Ascending aorta (tissue), 2 donors: ENCODE results near the gene EHD4. TPM values are rescaled to one million over a fixed set of nuclear protein-coding genes. Genes with fewer than 3 reads are reported as not detected.
A peak's percentile ranks its signal among the peaks of the same experiment; 100 is the strongest.

ENCODE experiments used
- DNase-seq, 2 donors: peaks; one replicate each; pipeline ENCODE4 v3.0.0-alpha.2; 2019; ENCODE audit warnings: low spot score in 2 of 2
- H3K27ac ChIP-seq, 2 donors: fragments of 200-600 bp; sonication (generic); one replicate each; pipeline ENCODE4 v1.5.1; 2016 to 2017; ENCODE audit warnings: mild to moderate bottlenecking in 1 of 2
- H3K27me3 ChIP-seq: fragments of 200-600 bp; sonication (generic); one replicate; pipeline ENCODE4 v1.5.1; 2017
- H3K36me3 ChIP-seq, 2 donors: fragments of 200-600 bp; sonication (generic); one replicate each; pipeline ENCODE4 v1.5.1; 2016
- H3K4me1 ChIP-seq, 2 donors: fragments of 200-600 bp; sonication (generic); one replicate each; pipeline ENCODE4 v1.5.1; 2016 to 2017; ENCODE audit warnings: mild to moderate bottlenecking in 1 of 2
- H3K4me3 ChIP-seq, 2 donors: fragments of 200-600 bp; sonication (generic); one replicate each; pipeline ENCODE4 v1.5.1; 2016 to 2017; ENCODE audit warnings: mild to moderate bottlenecking in 1 of 2
- H3K9me3 ChIP-seq, 2 donors: fragments of 200-600 bp; sonication (generic); one replicate each; pipeline ENCODE4 v1.5.1; 2016
- intact Hi-C: fragments of 100-400 bp; cut with DNase I; formaldehyde crosslinking; loops from one replicate; pipeline ENCODE4 v1.15.1; 2023
- total RNA-seq: library from RNA; depleted of rRNA; stranded (reverse); fragments of >200 nt; gene quantifications from one replicate; pipeline ENCODE4 v1.1.0, GENCODE V29; 2016
- TF ChIP-seq, protein P1 (sequence below), 3 experiments: fragments of 200-600 bp in 2 of 3; fragments of 450-650 bp in 1 of 3; sonication (generic) in 2 of 3; IDR thresholded peaks; one replicate each; pipeline ENCODE4 v1.5.1; 2016 to 2019; ENCODE audit warnings: antibody characterized with exemption in 3 of 3, mild to moderate bottlenecking in 1 of 3, moderate library complexity in 1 of 3

The EHD4 gene
- total RNA-seq, 1 donor from 2014 or later, result 70.4 TPM

GRCh38 chr15:41905036-41905793 is 67.1 kb downstream of the EHD4 start:
- H3K36me3 ChIP-seq, result peaks cover 57 to 66% of the 10 kb centered on the region in 2 donors
- intact Hi-C loops, result no loop called here

DNA sequence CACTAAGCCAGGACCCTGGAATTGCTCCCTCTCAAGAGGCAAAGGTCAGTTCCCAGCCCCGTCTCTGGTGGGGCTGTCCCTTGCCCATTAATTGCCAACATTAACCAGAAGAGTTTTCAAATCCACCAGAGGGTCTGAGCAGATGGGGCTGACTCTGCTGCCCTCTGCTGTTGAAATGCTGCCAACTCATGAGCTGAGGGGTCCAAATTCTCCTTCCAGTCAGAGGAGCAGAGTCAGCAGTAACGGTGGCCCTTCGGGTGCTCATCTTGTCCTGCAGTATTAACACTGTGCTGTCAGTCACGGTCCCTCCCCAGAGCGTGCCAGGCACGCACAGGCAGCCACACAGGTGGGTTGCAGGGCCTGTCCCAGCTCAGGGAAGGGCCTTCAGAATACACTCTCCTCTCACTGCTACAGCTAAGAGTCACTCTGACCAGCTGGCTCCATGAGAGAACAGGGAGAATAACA is 67.8 kb downstream of the EHD4 start:
- Histone ChIP-seq H3K9me3 (no peaks in the 10 kb centered on the region), H3K4me1 (peaks cover 0 to 3% of the 10 kb centered on the region in 2 donors), H3K4me3 (no peak overlapping the region), H3K36me3 (peaks cover 59 to 66% of the 10 kb centered on the region in 2 donors), H3K27ac (peak overlapping the region in 1 of 2 donors; percentile 38), H3K27me3 (no peaks in the 10 kb centered on the region)
- TF ChIP-seq, protein P1, sequence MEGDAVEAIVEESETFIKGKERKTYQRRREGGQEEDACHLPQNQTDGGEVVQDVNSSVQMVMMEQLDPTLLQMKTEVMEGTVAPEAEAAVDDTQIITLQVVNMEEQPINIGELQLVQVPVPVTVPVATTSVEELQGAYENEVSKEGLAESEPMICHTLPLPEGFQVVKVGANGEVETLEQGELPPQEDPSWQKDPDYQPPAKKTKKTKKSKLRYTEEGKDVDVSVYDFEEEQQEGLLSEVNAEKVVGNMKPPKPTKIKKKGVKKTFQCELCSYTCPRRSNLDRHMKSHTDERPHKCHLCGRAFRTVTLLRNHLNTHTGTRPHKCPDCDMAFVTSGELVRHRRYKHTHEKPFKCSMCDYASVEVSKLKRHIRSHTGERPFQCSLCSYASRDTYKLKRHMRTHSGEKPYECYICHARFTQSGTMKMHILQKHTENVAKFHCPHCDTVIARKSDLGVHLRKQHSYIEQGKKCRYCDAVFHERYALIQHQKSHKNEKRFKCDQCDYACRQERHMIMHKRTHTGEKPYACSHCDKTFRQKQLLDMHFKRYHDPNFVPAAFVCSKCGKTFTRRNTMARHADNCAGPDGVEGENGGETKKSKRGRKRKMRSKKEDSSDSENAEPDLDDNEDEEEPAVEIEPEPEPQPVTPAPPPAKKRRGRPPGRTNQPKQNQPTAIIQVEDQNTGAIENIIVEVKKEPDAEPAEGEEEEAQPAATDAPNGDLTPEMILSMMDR (IDR thresholded peaks at IDR 0.05), result peak; percentile 58 to 76 (median 73)
- no peak for DNase-seq
- intact Hi-C loops, result loop anchor here (5.0 kb wide), 2 partner anchors 77 to 132 kb away; partner anchors contain the start of genes JMJD7 and MAPKBP1

More at GRCh38 chr15:41905036-41905793, 67.1 kb downstream of the EHD4 start:
- peaks cover 0 to 3% of the 10 kb centered on the region in 2 donors for H3K4me1 ChIP-seq
- no peaks in the 10 kb centered on the region for H3K27me3 ChIP-seq
- H3K9me3 ChIP-seq, result no peaks in the 10 kb centered on the region
- DNase-seq, result no peak
- H3K27ac ChIP-seq, result peak overlapping the region in 1 of 2 donors; percentile 38
- no peak overlapping the region for H3K4me3 ChIP-seq
- TF ChIP-seq, protein P1 (IDR thresholded peaks at IDR 0.05), result no peak

- TF ChIP-seq, protein P1 (IDR thresholded peaks at IDR 0.05), result no peak
- Histone ChIP-seq H3K27ac (no peak overlapping the region), H3K27me3 (no peaks in the 10 kb centered on the region), H3K9me3 (no peaks in the 10 kb centered on the region), H3K4me1 (peaks cover 0 to 3% of the 10 kb centered on the region in 2 donors), H3K4me3 (no peak overlapping the region), H3K36me3 (peaks cover 54 to 66% of the 10 kb centered on the region in 2 donors)
- intact Hi-C loops, result loop anchor here (5.0 kb wide), 2 partner anchors 76 to 131 kb away; partner anchors contain the start of genes JMJD7 and MAPKBP1
- DNase-seq, result no peak
Observed at GRCh38 chr15:41903782-41904181, 68.6 kb downstream of the EHD4 start.

- H3K9me3 ChIP-seq, result no peaks in the 10 kb centered on the region
- H3K27me3 ChIP-seq, result no peaks in the 10 kb centered on the region
- H3K27ac ChIP-seq, result no peak overlapping the region
- peaks cover 41 to 50% of the 10 kb centered on the region in 2 donors for H3K36me3 ChIP-seq
- DNase-seq, result no peak
- intact Hi-C loops, result loop anchor here (5.0 kb wide), 2 partner anchors 74 to 129 kb away; partner anchors contain the start of genes JMJD7 and MAPKBP1
- H3K4me1 ChIP-seq, result peaks cover 0 to 3% of the 10 kb centered on the region in 2 donors
- H3K4me3 ChIP-seq, result no peak overlapping the region
- TF ChIP-seq, protein P1 (IDR thresholded peaks at IDR 0.05), result no peak
Observed at GRCh38 chr15:41901431-41901830, 70.9 kb downstream of the EHD4 start.

- H3K4me3 ChIP-seq, result no peak overlapping the region
- TF ChIP-seq, protein P1 (IDR thresholded peaks at IDR 0.05), result no peak
- peaks cover 0 to 3% of the 10 kb centered on the region in 2 donors for H3K4me1 ChIP-seq
- peaks cover 41 to 44% of the 10 kb centered on the region in 2 donors for H3K36me3 ChIP-seq
- no peaks in the 10 kb centered on the region for H3K27me3 ChIP-seq
- H3K9me3 ChIP-seq, result no peaks in the 10 kb centered on the region
- DNase-seq, result no peak
- no peak overlapping the region for H3K27ac ChIP-seq
- intact Hi-C loops, result loop anchor here (5.0 kb wide), 2 partner anchors 73 to 128 kb away; partner anchors contain the start of genes JMJD7 and MAPKBP1
Observed at GRCh38 chr15:41900526-41901380, 71.6 kb downstream of the EHD4 start.
